CD14-positive monocyte (primary cell): Measurements from ENCODE around the gene PCDHA1. TPM values are rescaled to one million over a fixed set of nuclear protein-coding genes. Genes with fewer than 3 reads are reported as not detected.

Experiments
- DNase-seq, 3 donors: peaks; one replicate each; pipeline ENCODE4 v3.0.0-alpha.2; 2011 to 2022
- H2AFZ ChIP-seq: 2 replicates; pipeline ENCODE4 v1.6.0; 2012; ENCODE audit warnings: mild to moderate bottlenecking, low read depth, low read length, inconsistent platforms; ENCODE audit not compliant: insufficient read depth, poor library complexity, severe bottlenecking
- H3K27ac ChIP-seq, 2 donors: 1 replicate in 1 of 2; 2 replicates in 1 of 2; pipeline ENCODE4 v1.5.1; 2012 to 2013; ENCODE audit warnings: low read length in 2 of 2, control low read depth in 1 of 2, inconsistent platforms in 1 of 2, low read depth in 1 of 2, mild to moderate bottlenecking in 1 of 2
- H3K27me3 ChIP-seq, 2 donors: one replicate each; pipeline versions ENCODE4 v1.6.0 to v1.6.1; 2011 to 2013; ENCODE audit warnings: low read length in 2 of 2; ENCODE audit not compliant: control insufficient read depth in 2 of 2, insufficient read depth in 2 of 2
- H3K36me3 ChIP-seq, 2 donors: replicated peaks in 1 of 2; 1 replicate in 1 of 2; 2 replicates in 1 of 2; pipeline versions ENCODE4 v1.5.1 to v1.6.1; 2012 to 2013; ENCODE audit warnings: low read length in 2 of 2, control low read depth in 1 of 2, inconsistent platforms in 1 of 2, mild to moderate bottlenecking in 1 of 2; ENCODE audit not compliant: insufficient read depth in 2 of 2, control insufficient read depth in 1 of 2
- H3K4me1 ChIP-seq, 2 donors: 1 replicate in 1 of 2; 2 replicates in 1 of 2; pipeline versions ENCODE4 v1.5.1 to v1.6.1; 2012 to 2013; ENCODE audit warnings: low read length in 2 of 2, control low read depth in 1 of 2, inconsistent platforms in 1 of 2, mild to moderate bottlenecking in 1 of 2, moderate library complexity in 1 of 2; ENCODE audit not compliant: insufficient read depth in 2 of 2, control insufficient read depth in 1 of 2
- H3K4me2 ChIP-seq: replicated peaks from 2 replicates; pipeline ENCODE3; 2012; ENCODE audit warnings: low read length, moderate library complexity, mild to moderate bottlenecking; ENCODE audit not compliant: poor library complexity, severe bottlenecking; ENCODE audit errors: extremely low read depth
- H3K4me3 ChIP-seq, 3 experiments: fragments of 200-600 bp in 1 of 3; sonication (generic) in 1 of 3; replicated peaks in 1 of 3; 1 replicate in 2 of 3; 2 replicates in 1 of 3; pipeline ENCODE4 v1.5.1; 2011 to 2013; ENCODE audit warnings: low read length in 3 of 3, mild to moderate bottlenecking in 3 of 3, control low read depth in 2 of 3, low read depth in 2 of 3, inconsistent platforms in 1 of 3, moderate library complexity in 1 of 3
- H3K79me2 ChIP-seq: 2 replicates; pipeline ENCODE4 v1.6.0; 2012; ENCODE audit warnings: mild to moderate bottlenecking, control low read depth, inconsistent platforms, low read length, moderate library complexity; ENCODE audit not compliant: insufficient read depth
- H3K9ac ChIP-seq: 2 replicates; pipeline ENCODE4 v1.6.0; 2017; ENCODE audit warnings: low read length, mild to moderate bottlenecking; ENCODE audit not compliant: insufficient read depth, poor library complexity, severe bottlenecking
- H3K9me3 ChIP-seq, 2 donors: replicated peaks in 1 of 2; 1 replicate in 1 of 2; 2 replicates in 1 of 2; pipeline versions ENCODE4 v1.5.1 to v1.6.1; 2012 to 2013; ENCODE audit warnings: low read length in 2 of 2, control low read depth in 1 of 2; ENCODE audit not compliant: control insufficient read depth in 1 of 2, insufficient read depth in 1 of 2
- H4K20me1 ChIP-seq: 2 replicates; pipeline ENCODE4 v1.6.0; 2012; ENCODE audit warnings: mild to moderate bottlenecking, low read length, control low read depth, moderate library complexity; ENCODE audit not compliant: insufficient read depth
- H3K27ac Mint-ChIP-seq, 7 donors: one replicate each; pipeline ENCODE4 v1.8.0; 2020; ENCODE audit warnings: mild to moderate bottlenecking in 7 of 7, mixed read lengths in 7 of 7, moderate library complexity in 6 of 7, inconsistent platforms in 2 of 7
- H3K27me3 Mint-ChIP-seq, 3 donors: one replicate each; pipeline ENCODE4 v1.8.0; 2021 to 2022; ENCODE audit warnings: low read depth in 3 of 3, mild to moderate bottlenecking in 3 of 3, mixed read lengths in 3 of 3, moderate library complexity in 3 of 3, inconsistent platforms in 1 of 3
- H3K36me3 Mint-ChIP-seq, 2 donors: one replicate each; pipeline ENCODE4 v1.8.0; 2020; ENCODE audit warnings: mixed read lengths in 2 of 2, inconsistent platforms in 1 of 2, mild to moderate bottlenecking in 1 of 2
- H3K4me1 Mint-ChIP-seq: one replicate; pipeline ENCODE4 v1.8.0; 2020; ENCODE audit warnings: mild to moderate bottlenecking, mixed read lengths
- H3K4me3 Mint-ChIP-seq, 2 donors: one replicate each; pipeline ENCODE4 v1.8.0; 2020; ENCODE audit warnings: mild to moderate bottlenecking in 2 of 2, mixed read lengths in 2 of 2, moderate library complexity in 1 of 2
- H3K9me3 Mint-ChIP-seq, 7 donors: one replicate each; pipeline ENCODE4 v1.8.0; 2020 to 2022; ENCODE audit warnings: mixed read lengths in 7 of 7, mild to moderate bottlenecking in 6 of 7, moderate library complexity in 6 of 7, inconsistent platforms in 2 of 7
- WGBS: methylation state at CpG from one replicate; pipeline ENCODE4 v1.1.5; 2013; ENCODE audit warnings: missing lambda C conversion rate; ENCODE audit not compliant: insufficient coverage; 5-methylcytosine and 5-hydroxymethylcytosine counted together
- intact Hi-C, 2 donors: fragments of 100-400 bp; cut with micrococcal nuclease; formaldehyde crosslinking; loops; one replicate each; pipeline versions ENCODE4 v1.15.0 to v1.15.1; 2023
- polyA plus RNA-seq, 3 donors: library from polyadenylated mRNA; depleted of rRNA in 1 of 3; unstranded in 2 of 3; stranded (reverse) in 1 of 3; fragments of 300-500 nt in 2 of 3; fragments of >200 nt in 1 of 3; fragmentation: Illumina TruSeq in 2 of 3; gene quantifications; 1 replicate in 2 of 3; 2 replicates in 1 of 3; pipeline ENCODE4 v1.2.3, GENCODE V29; 2012 to 2021
- TF ChIP-seq, protein P1 (sequence below): fragments of 200-600 bp; IDR thresholded peaks from one replicate; pipeline ENCODE4 v1.8.0; 2022; ENCODE audit warnings: antibody characterized with exemption, mild to moderate bottlenecking

PCDHA1 gene
- polyA plus RNA-seq, 3 donors: not detected

DNA sequence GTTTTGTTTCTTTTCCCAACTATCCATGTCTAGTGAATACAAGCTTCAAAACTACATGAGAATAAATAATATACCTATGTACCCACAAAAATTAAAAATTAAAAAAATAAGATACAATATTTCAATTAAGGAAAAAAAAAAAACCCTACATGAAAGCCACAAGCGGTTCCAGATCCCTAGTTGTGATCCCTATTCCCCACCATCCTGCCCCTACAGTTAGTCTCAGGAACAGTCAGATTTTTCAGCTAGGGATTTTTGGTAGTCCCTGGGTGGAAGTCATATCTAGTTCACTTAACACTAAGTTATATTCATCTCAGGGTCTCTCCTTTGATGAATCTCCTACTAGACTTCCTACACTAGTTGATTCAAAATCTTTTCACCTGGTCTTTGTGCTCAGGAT lies 246.7 kb downstream of the PCDHA1 start:
- no peak overlapping the region for H2AFZ ChIP-seq
- H3K4me2 ChIP-seq: no peak overlapping the region
- H3K4me1 ChIP-seq: no peaks in the 10 kb centered on the region
- TF ChIP-seq, protein P1, sequence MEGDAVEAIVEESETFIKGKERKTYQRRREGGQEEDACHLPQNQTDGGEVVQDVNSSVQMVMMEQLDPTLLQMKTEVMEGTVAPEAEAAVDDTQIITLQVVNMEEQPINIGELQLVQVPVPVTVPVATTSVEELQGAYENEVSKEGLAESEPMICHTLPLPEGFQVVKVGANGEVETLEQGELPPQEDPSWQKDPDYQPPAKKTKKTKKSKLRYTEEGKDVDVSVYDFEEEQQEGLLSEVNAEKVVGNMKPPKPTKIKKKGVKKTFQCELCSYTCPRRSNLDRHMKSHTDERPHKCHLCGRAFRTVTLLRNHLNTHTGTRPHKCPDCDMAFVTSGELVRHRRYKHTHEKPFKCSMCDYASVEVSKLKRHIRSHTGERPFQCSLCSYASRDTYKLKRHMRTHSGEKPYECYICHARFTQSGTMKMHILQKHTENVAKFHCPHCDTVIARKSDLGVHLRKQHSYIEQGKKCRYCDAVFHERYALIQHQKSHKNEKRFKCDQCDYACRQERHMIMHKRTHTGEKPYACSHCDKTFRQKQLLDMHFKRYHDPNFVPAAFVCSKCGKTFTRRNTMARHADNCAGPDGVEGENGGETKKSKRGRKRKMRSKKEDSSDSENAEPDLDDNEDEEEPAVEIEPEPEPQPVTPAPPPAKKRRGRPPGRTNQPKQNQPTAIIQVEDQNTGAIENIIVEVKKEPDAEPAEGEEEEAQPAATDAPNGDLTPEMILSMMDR: no peak
- H3K79me2 ChIP-seq: no peaks in the 10 kb centered on the region
- no peaks in the 10 kb centered on the region for H3K27me3 ChIP-seq
- no peaks in the 10 kb centered on the region for H4K20me1 ChIP-seq
- H3K36me3 ChIP-seq: no peaks in the 10 kb centered on the region
- no peak overlapping the region for H3K27ac Mint-ChIP-seq
- intact Hi-C loops: no loop called here
- H3K4me1 Mint-ChIP-seq: no peaks in the 10 kb centered on the region
- H3K27ac ChIP-seq: no peak overlapping the region
- DNase-seq: no peak
- peaks cover 0 to 1% (median 0%) of the 10 kb centered on the region in 3 donors for H3K27me3 Mint-ChIP-seq
- H3K4me3 Mint-ChIP-seq: no peak overlapping the region
- no CpG with 5 or more reads among the region's 1 CpG for WGBS
- no peaks in the 10 kb centered on the region for H3K9me3 ChIP-seq
- H3K36me3 Mint-ChIP-seq: no peaks in the 10 kb centered on the region
- peaks cover 0 to 2% (median 0%) of the 10 kb centered on the region in 7 donors for H3K9me3 Mint-ChIP-seq
- H3K9ac ChIP-seq: no peak overlapping the region
- no peak overlapping the region for H3K4me3 ChIP-seq

DNA sequence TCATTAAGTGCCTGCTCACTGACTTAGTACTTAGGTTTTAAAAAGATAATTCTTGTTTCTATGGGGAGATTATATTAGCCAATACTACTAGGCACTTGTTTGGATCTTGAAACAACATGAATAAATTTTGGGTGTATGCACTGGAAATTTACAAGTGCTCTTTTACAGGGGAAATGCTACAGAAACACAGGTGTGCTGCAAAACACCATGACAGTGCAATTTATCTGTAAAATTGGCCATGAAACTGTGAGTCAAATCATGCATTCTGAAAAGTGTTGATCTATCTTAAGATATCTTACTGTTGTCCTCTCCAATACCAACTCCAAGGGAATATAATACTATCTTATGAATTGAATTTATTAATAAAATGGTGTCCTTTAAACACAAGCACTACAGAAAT lies 253.1 kb downstream of the PCDHA1 start:
- Mint-ChIP-seq H3K27me3 (no peaks in the 10 kb centered on the region), H3K4me1 (no peaks in the 10 kb centered on the region), H3K27ac (no peak overlapping the region), H3K9me3 (peaks cover 0 to 1% (median 0%) of the 10 kb centered on the region in 7 donors), H3K36me3 (no peaks in the 10 kb centered on the region), H3K4me3 (no peak overlapping the region)
- Histone ChIP-seq H3K4me3 (no peak overlapping the region), H3K36me3 (no peaks in the 10 kb centered on the region), H4K20me1 (no peaks in the 10 kb centered on the region), H3K27me3 (no peaks in the 10 kb centered on the region), H3K27ac (no peak overlapping the region), H3K9me3 (peaks cover 7 to 13% of the 10 kb centered on the region in 2 donors), H3K9ac (no peak overlapping the region), H3K4me2 (no peak overlapping the region), H3K4me1 (no peaks in the 10 kb centered on the region), H3K79me2 (no peaks in the 10 kb centered on the region), H2AFZ (no peak overlapping the region)
- intact Hi-C loops: no loop called here
- TF ChIP-seq, protein P1: no peak
- DNase-seq: no peak
